ENCODE data around the gene DDX20.

Gene DDX20

DNA sequence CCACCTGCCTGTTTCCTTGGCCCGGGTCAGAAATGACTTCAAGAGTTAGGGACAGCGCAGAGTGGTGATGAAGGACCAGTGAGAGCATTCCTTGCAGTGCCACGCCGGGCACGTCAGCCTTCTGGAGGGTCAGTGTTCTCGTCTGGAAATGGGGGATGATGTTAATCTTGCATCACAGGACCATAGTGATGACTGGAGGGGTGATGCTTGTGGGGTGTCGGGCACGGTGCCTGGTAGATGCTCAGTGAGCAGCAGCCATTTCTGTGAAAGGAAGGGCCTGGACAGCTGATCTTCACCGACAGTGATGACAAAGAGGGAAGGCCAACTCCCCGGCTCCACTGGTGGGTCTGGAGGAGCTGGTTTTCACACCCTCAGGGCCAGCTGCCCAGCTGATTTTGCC lies 56.2 kb downstream of the DDX20 start:
- TF ChIP-seq, protein P1, sequence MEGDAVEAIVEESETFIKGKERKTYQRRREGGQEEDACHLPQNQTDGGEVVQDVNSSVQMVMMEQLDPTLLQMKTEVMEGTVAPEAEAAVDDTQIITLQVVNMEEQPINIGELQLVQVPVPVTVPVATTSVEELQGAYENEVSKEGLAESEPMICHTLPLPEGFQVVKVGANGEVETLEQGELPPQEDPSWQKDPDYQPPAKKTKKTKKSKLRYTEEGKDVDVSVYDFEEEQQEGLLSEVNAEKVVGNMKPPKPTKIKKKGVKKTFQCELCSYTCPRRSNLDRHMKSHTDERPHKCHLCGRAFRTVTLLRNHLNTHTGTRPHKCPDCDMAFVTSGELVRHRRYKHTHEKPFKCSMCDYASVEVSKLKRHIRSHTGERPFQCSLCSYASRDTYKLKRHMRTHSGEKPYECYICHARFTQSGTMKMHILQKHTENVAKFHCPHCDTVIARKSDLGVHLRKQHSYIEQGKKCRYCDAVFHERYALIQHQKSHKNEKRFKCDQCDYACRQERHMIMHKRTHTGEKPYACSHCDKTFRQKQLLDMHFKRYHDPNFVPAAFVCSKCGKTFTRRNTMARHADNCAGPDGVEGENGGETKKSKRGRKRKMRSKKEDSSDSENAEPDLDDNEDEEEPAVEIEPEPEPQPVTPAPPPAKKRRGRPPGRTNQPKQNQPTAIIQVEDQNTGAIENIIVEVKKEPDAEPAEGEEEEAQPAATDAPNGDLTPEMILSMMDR (IDR thresholded peaks at IDR 0.05; ENCODE audit: low read depth, low read length): no peak
- no peak overlapping the region for H3K4me3 ChIP-seq (ENCODE audit: low read depth, low read length)
- in situ Hi-C loops (cut with HindIII; ENCODE audit: low sequenced_read_pairs): no loop called here
- no peak for DNase-seq (ENCODE audit: low read depth, low spot score)

DNA sequence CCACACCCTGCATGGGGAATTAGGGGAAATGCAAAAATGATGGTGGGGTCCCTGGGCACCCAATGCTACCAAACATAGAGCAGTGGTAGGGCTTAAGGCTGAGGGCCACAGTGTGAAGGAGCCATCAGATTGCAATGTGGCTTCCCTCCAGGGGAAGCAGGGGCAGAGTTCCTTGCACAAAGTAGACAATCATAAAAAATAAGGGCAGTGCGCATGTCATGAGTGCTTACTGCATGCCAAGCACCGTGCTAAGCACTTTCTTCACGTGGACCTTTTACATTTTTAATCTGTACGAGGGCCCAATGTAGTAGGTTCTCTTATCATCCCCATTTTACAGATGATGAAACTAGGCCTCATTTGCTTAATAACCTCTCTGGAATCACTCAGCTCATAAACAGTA lies 56.6 kb downstream of the DDX20 start:
- TF ChIP-seq, protein P1 (IDR thresholded peaks at IDR 0.05; ENCODE audit: low read depth, low read length): no peak
- in situ Hi-C loops (cut with HindIII; ENCODE audit: low sequenced_read_pairs): no loop called here
- DNase-seq (ENCODE audit: low read depth, low spot score): no peak
- H3K4me3 ChIP-seq (ENCODE audit: low read depth, low read length): no peak overlapping the region

DNA sequence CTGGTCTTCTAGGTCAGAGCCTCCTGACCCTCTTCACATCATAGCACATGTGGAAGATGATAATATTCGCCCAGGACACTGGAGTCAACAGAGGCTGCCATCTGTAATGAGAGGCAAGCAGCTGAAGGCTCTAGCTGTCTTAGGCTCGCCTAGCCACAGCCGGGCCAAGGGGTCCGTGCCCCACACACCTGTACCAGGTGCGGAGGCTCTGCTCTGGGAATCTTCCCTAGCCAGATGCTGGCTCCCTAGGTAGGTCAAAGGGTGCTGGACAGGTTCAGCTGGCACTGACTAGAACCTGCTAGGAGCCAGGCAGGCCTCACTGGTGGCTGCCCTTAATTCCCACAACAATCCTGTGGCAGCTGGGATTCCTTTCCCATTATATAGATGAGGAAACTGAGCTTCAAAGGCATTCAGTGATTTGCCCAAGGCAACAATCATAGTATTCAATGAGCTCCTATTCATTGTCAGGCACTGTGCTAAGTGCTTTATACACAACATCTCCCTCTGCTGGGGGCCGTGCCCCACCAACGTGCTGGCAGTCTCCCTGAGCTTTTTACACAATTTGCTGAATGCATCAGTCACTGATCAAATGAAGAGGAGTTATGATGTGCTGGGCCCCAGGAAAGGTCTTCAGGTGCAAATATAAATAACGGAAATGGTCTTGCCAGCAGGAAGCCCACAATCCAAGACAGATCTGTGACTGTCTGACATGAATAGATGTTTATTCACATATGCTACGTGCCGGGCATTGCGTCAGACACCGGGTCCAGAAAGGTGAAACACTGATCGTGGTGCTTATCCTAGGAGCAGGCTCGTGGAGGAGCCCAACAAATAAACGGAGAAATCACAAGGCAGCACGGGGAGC lies 58.0 kb downstream of the DDX20 start:
- in situ Hi-C loops (cut with HindIII; ENCODE audit: low sequenced_read_pairs): no loop called here
- H3K4me3 ChIP-seq (ENCODE audit: low read depth, low read length): no peak overlapping the region
- TF ChIP-seq, protein P1 (IDR thresholded peaks at IDR 0.05; ENCODE audit: low read depth, low read length): no peak
- no peak for DNase-seq (ENCODE audit: low read depth, low spot score)

DNA sequence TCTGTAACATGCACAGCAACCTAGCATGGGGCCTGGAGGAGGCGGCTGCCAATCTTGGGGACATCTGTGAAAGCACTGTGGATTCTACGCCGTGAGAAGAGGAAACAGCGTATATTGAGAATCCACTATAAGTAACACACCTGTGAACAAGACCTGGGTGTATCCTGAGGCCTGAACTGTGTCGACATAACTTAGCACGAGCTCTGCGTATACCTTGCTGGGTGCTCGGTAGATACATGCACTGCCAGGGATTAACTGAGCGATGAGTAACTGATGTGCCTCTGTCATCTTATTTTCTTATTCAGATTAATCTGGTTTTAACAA lies 58.6 kb downstream of the DDX20 start:
- no peak for DNase-seq (ENCODE audit: low read depth, low spot score)
- no peak overlapping the region for H3K4me3 ChIP-seq (ENCODE audit: low read depth, low read length)
- in situ Hi-C loops (cut with HindIII; ENCODE audit: low sequenced_read_pairs): no loop called here
- TF ChIP-seq, protein P1 (IDR thresholded peaks at IDR 0.05; ENCODE audit: low read depth, low read length): no peak

DNA sequence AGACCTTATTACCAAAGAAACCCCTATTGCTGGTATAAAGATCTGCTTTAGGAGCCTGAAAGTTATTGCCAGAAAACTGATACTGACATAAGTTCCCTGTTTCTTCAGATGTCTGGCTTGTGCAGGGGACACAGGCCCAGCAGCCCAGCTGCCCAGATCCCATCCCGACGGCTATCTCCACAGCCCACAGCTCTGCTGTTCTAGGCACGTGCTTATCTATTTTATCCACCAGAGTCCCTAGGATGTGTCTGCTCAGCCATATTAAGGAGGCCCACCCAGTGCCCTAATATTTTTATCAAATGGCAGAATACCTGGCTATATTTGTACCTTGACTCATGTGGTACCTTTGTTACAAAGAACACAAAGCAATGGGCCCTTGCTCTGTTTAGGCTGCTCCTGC lies 58.9 kb downstream of the DDX20 start:
- in situ Hi-C loops (cut with HindIII; ENCODE audit: low sequenced_read_pairs): no loop called here
- TF ChIP-seq, protein P1 (IDR thresholded peaks at IDR 0.05; ENCODE audit: low read depth, low read length): no peak
- H3K4me3 ChIP-seq (ENCODE audit: low read depth, low read length): no peak overlapping the region
- no peak for DNase-seq (ENCODE audit: low read depth, low spot score)

Data from astrocyte of the spinal cord (primary cell).